Skin epidermis (tissue), 12 donors: Measurements from ENCODE around the gene FGD3.
A peak's percentile ranks its signal among the peaks of the same experiment; 100 is the strongest.

Experiments
- H3K27ac ChIP-seq, 21 experiments: fragments of 200-600 bp; sonication (generic) in 11 of 21; one replicate each; pipeline ENCODE4 v1.5.0; 2020; ENCODE audit warnings: mild to moderate bottlenecking in 3 of 21, inconsistent platforms in 2 of 21, moderate library complexity in 2 of 21
- H3K4me3 ChIP-seq, 7 experiments: fragments of 200-600 bp; sonication (generic) in 2 of 7; one replicate each; pipeline ENCODE4 v1.5.0; 2020; ENCODE audit warnings: inconsistent platforms in 2 of 7, mild to moderate bottlenecking in 2 of 7, moderate library complexity in 1 of 7

Gene FGD3

DNA sequence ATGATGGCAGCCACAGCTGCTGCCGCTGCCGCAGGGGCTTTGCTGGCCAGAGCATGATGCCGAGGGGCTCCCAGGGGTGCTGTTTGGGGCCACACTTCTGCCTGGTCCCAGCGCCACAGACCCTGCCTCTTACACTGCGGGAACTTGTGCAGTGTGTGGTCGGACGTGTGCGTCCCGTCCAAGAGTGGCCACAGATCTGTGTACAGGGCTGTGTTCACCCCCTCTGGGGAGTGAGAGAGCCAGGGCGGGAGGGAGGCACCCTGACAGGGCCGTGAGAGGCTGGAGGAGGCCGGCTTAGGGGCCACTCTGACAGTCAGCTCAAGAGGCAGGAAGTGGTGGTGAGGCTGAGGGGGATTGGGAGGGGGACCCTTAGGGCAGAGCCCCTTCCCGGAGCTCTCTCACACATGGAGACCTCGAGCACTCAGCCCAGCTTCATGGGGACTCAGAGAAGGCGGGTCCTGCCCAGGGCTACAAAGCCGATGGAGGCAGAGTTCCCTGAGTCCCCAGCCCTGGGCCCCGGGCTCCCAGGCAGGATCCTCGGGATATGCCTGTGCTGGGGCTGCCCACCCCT lies 135.6 kb downstream of the FGD3 start:
- H3K27ac ChIP-seq = peak overlapping the region in 4 of 21 experiments; percentile 11 to 41 (median 14)

DNA sequence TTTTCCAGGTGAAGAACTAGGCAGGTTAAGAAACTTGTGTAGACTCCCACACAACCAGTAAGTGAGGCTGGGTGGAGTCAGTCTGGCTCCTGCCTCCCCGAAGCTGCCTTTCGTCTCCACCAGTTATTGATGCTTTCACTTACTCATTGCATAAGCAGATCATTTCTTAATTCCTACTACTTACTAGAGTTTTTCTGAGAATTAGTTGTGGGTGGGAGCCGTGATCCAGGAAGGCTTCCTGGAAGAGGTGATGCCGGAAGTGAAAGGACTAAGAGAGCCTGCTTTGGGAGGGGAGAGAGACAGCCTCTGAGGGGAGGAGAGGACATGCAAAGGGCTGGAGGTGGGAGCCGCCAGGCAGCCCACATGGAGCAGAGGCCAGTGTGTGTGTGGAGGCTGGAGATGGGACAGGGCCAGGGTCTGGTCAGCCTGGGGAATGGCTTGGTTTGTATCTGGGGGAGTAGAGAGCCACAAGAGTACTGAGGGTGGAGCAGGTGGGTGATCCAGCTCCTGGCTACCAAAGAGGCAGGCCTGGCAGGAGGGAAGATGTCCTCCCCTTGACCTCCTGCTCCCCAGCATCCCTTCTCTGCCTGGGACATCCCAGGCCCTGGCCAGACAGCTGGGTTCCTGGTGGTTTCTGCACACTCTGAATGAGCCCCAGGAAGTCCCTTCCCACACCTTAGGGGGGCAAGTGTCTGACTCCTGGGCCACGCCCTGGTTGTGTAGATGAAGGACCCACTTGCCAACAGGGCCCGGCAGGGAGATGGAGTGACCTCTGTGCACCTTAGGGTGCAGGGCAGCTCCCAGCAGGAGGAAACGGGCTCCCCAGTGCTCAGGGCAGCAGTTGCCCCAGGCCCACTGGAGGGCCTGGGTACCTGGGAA lies 136.5 kb downstream of the FGD3 start:
- Histone ChIP-seq H3K4me3 (no peak overlapping the region), H3K27ac (peak overlapping the region in 4 of 21 experiments; percentile 11 to 41 (median 14))

More for the DNA sequence above, 135.6 kb downstream of the FGD3 start:
- no peak overlapping the region for H3K4me3 ChIP-seq

DNA sequence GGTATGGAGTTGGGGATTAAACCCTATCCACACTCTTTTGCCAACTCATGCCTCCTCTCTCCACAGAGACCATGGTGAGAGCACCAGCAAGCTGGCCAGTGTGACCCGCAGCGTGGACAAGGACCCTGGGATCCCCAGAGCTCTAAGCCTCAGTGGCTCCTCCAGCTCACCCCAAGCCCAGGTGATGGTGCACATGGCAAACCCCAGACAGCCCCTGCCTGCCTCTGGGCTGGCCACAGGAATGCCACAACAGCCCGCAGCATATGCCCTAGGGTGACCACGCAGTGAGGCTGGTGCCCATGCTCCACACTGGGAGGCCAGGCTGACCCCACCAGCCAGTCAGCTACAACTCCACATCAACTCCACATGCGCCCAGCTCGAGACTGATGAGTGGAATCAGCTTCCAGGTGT lies 137.2 kb downstream of the FGD3 start:
- Histone ChIP-seq H3K27ac (no peak overlapping the region), H3K4me3 (no peak overlapping the region)

DNA sequence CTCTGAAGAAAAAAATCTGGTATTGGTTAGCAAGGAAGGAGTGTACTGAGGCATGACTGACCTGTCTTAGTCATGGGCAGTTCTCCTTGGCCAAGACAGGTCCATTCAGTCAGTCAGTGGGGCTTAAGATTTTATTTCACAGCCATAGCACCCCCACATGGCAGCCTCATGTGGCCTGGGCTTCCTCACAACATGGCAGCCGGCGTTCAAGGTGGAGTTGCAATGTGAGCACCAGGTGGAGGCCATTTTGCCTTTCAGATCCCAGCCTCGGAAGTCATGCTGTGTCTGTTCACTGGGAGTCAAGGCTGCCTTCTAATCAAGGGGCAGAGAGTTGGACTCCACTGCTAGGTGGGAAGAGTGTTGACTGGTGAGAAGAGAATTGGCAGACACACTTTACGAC lies 138.4 kb downstream of the FGD3 start:
- no peak overlapping the region for H3K27ac ChIP-seq
- H3K4me3 ChIP-seq = no peak overlapping the region
